Pulmonary artery endothelial cell (primary cell): ENCODE measurements around the gene TSR3. TPM values are rescaled to one million over a fixed set of nuclear protein-coding genes. Genes with fewer than 3 reads are reported as not detected.

Experiments used
- DNase-seq: peaks from one replicate; pipeline ENCODE4 v3.0.0-alpha.2; 2011; ENCODE audit warnings: low read depth, low spot score
- total RNA-seq: library from RNA; depleted of rRNA; stranded (reverse); fragments of >200 nt; gene quantifications from 2 replicates; pipeline ENCODE4 v1.2.3, GENCODE V29; 2014

Gene TSR3
- total RNA-seq, 1 donor from 2014 or later = 93.8 TPM

DNA sequence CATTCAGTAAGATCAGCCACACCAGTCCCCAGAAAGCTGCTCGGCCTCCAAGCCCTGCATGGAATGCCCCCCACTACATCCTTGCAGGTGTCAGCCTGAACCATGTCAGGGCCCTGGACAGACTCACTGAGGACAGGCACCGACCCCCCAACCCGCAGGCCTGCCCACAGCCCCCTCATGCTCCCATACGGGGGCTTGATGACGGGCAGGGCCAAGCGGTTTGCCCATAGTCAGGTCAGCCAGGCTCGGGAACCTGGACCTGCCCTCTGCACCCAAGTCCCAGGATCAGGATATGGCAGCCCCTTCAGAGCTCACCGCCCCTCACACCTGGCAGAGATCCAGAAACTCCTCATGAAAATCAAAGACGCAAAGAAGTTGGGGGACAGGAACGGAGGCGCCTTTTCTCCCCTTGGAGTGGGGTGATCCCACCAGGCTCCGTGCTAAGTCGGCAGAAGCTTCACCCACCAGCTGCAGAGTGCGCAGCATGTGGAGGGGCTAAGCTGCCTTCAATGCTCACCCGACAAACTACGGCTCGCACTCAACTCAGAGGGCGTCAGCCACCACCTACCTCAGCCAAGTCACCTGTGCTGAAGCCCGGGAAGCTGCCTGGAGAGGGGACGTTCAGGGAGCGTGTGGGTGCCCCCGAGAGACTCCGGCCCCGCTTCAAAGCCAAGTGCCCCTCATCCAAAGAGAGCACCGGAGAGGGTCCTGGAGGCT, 26.6 kb upstream of the TSR3 start:
- no peak for DNase-seq

DNA sequence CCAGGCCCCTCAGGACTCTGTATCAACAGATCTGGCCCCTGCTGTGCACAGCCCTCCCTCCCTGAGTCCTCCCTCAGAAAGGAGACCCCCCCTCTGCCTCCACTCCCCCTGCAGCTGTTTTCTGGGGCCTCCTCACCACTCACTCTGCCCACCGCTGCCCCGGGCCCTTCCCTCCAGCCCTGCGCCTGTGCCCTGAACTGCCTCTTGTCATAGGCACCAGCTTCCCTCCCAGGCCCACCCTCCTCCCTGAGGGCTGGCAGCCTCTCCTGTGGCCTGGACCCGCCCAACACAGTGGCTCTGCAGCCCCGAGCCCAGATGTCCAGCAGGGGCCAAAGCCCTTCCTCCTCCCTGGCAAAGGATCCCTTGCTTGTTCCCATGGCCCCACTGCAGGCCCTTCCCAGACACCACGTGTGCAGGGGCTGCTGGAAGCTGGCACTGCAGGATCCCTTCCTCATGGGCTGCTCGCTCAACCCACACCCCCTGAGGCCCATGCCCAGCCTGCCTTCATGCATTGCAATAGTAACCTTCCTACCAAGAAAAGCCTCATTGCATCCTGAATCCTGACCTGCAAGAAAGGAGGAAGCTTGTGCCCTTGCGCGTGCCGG, 25.8 kb upstream of the TSR3 start:
- no peak for DNase-seq

DNA sequence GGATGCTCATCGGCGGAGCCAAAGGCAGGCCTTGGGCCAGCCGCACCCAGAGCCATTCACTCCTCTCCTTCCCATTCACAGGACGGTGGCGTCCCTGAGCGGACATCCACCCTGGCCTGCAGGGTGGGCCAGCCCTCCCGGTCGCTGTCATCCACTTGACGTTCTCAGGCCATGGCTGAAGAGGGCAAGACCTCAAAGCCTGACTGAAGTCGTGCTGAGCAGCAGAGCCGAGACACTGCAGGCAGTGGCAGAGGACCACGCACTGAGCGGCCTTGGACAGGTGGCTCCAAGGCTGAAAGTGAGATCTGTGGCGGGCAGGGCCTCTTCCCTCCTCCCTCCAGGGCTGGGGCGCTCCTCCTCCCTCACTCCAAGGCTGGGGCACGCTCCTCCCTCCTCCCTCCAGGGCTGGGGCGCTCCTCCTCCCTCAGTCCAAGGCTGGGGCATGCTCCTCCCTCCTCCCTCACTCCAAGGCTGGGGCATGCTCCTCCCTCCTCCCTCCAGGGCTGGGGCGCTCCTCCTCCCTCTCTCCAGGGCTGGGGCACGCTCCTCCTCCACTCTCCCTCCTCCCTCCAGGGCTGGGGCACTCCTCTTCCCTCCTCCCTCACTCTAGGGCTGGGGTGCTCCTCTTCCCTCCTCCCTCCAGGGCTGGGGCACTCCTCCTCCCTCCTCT, 24.2 kb upstream of the TSR3 start:
- no peak for DNase-seq

DNA sequence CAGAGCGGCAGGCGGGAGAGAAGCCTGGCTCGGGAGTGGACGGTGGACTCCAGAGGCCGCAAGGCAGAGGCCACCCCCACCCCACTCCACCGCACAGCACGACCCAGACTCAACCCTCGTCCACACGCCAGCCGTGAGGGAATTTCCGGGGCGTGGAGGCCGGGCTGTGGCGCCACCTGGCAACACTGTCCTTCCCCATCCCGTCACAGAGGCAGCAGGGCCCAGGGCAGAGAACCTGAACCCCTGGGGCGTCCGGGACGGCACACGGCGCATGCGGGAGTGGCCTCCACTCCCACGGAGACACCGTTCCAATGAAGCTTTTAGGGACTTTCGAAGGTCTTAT, 23.6 kb upstream of the TSR3 start:
- DNase-seq = no peak

DNA sequence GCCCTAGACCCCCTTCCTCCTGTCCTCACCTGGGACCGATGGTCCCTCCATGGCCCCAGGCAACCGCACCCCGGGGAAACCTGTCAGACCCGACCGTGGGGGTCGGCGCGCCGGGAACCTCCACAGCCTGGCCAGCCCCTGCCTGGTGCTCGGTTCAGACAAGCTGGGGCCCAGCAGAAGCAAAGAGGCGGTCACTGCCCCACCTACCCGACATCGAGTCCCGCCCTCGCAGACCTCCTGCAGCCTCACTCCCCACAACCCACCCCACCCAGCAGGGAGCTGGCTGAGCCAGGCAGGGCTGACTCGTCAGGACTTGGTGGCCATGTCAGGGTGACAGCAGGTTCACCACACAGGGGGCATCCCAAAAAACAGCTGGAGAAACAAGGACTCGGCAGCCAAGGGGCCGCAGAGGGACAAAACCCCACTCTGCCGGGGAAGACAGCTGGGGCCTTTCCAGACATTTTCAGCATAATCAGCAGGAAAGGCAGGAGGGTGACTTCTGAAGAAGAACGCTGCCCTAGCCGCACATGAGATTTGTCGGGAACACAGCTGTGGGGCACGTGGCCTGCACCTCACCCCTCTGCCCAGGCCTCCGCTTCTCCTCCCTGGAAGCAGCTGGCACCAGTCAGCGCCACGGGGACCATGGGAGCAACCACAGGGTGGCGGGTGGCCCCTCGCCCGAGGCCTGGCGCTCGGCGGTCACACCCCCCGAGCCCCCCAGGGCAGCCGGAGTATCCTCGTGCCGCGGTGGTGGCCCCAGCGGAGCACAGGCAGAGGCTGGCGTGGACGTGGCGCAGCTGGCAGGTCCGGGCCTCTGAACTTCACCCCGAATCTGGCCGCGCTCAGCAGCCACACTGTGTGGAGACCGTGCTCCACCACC, 23.0 kb upstream of the TSR3 start:
- no peak for DNase-seq

DNA sequence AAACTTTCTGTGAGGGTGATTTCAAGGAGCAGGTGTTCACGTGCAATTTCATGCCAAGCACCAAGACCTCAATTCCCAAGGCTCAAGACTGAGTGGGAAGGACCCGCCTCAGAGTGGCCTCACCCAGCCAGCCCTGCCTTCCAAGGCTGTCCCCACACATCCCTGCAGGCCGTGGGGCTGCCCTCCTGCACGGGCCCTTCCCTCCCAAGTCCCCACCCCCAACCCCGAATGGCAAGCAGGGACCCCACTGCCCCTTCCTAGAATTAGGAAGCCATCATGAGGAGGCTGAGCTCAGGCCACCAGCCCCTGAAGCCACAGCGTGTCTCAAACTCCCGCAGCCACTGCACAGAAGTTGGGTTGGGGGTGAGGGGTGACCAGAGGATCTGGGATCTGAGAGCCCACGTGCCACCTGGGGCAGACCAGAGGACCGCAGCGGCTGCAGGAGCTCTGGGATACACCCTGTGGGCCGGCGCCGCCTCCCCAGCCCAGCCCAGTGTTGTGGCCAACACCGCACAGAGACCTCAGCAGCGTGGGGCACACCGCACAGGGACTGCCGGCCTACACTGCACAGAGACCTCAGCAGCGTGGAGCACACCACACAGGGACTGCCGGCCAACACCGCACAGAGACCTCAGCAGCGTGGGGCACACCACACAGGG, 20.7 kb upstream of the TSR3 start:
- DNase-seq = no peak

DNA sequence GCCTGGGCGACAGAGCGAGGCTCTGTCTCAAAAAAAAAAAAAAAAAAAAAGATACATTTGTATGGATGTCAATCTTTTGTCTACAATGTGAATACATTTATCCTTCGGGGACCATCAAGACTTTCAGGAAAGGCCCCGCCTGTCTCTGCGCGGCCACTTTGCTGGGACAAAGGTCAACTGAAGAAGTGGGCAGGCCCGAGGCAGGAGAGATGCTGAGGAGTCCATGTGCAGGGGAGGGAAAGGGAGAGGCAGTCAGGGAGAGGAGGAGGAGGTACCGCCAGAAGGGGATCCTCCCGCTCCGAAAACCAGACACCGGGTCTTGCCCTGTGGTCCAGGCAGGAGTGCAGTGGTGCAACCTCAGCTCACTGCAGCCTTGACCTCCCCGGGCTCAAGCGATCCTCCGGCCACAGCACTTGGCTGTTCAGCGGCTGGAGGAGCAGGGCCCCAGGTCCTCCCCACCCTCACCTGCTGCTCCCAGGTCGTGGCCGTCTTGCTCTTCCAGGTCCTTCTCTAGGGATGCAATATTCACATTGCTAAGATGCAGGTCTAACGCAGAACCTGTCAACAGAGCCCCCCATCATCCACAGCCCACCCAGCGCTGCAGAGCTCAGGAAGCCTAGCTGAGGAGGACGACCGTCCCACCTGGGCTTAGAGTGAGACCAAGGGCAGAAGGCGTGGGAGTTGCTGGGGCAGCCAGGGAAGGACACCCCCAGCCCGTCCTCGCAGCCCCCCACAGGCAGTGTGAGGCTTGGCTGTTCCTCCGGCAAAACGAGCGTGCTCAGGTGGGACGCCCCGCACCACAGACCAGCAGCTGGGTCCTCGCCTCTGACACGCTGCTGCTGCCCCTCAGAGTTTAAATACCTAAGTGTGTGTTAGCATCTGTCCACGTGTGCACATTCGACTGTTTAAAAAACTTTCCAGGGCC, 19.6 kb upstream of the TSR3 start:
- no peak for DNase-seq

DNA sequence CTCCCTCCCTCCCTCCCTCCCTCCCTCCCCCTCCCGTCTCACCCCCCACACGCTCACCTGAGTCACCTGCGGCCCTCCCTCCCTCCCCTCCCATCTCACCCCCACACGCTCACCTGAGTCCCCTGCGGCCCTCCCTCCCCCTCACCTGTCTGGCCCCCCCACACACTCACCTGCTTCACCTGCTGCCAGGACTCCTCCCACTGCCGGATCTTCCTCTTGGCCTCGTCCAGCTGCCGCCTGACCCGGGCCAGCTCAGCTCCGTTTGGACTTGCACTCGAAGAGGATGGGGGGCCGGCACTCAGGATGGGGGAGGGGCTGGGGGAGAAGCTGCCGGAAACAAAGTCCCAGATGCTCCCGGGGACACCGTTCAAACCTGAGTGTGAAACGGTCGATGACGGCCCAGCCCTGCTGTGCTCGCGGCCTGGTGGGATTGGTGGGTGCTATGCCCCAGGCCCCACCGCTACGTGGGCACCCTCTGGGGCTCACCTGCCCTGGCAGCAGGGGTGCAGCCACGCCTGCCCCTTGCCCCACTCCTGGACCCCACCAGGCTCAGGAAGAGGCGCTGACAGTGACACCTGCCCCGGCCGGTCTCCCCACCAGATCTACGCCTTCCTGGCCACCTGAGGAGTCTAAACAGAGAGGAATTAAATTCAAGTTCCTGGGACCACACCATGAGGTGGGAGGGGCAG, 16.0 kb upstream of the TSR3 start:
- no peak for DNase-seq

DNA sequence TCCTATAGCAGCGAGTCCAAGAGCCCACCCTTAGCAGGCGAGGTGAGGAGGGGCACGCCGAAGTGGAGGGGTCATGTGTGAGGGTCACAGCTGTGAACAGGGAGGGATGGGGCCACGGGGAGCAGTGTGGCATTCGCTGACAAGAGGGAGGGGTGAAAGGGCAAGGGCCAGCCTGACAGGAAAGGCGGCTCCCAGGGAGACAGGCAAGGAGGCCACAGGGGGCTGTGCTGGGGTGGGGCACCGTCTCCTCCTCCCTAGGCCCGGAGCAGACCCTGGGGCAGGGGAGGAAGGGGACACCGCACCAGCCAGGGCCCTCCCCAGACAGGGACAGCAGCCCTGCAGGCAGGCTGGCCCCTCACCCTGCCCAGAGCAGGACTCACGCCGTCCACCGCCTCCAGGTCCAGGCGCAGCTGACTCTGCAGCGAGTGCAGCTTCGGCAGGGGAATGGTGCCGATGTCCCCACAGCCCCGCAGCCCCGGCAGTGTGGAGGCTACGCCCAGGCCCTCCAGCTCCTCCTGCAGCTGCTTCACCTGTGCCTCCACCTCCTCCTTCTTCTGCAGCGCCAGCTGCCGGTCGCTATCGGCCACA, 15.1 kb upstream of the TSR3 start:
- no peak for DNase-seq

DNA sequence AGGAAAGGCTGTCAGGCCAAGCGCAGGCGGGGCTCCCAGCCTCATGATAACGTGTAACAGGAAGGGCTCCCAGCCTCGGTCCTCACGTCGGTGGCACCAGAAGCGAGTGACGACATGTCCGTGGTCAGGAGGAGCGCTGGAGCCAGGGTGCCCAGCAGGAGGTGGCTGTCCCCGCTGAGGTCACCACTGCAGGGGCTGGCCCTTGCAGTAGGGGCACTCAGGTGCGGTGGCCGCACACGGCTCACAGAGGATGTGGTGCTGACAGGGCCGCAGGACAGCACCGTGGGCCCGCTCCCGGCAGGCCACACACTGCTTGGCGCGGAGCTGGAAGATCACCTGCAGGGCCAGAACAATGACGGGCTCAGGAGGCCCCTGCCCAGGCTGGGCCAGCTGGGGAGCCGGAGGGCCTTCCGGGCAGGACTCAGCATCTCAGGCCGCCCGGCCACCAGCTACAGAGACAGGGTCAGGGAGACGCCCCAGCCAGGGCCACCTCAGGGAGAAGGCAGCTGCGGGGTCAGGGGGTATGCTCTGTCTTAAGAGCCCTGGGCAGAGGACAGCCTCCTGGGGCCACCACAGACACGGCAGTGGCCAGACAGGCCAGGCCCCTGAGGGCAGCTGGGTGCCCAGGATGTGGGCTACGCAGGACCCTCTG, 14.5 kb upstream of the TSR3 start:
- no peak for DNase-seq

DNA sequence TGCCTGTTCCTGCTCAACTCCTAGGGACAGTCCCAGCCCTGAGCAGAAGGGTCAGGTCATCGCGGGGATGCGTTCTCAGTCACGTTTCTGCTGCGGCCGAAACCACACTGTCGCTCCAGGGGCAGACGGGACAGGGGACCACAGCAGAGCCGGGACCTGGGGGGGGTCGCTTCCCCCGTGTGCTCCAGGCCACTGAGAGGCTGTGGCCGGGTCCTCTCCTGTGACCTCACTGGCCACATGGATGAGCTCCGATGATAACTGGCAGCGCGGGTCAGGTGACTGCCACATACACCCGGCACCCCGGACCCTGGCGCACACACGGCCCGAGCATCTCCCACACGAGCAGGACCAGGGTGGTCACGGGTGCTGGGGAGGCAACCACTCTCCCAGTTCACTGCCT, 12.8 kb upstream of the TSR3 start:
- DNase-seq = no peak

DNA sequence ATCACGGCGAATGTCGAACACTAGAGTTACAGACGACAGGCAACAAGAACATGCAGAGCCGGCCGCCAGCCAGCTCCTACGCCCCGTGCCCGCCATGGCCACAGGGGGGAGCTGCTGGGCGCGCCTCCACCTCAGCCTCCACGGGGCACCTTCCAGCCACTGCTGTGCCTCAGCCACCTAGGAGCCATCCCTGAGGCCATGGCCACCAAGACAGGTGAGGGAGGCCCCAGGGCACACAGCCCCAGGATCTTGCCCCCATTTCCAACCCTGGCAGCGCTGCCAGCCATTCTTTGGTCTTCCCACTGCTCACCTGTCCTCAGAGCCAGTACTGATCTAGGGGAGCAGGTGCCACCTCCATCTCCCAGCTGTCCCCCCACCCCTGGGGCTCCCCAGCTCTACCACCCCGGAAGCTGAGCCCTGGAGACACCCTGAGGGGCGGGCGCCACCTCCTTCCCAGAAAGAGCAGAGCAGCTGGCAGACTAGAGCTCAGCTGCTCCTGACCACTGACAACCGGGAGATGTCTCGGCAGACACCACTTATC, 11.9 kb upstream of the TSR3 start:
- no peak for DNase-seq

DNA sequence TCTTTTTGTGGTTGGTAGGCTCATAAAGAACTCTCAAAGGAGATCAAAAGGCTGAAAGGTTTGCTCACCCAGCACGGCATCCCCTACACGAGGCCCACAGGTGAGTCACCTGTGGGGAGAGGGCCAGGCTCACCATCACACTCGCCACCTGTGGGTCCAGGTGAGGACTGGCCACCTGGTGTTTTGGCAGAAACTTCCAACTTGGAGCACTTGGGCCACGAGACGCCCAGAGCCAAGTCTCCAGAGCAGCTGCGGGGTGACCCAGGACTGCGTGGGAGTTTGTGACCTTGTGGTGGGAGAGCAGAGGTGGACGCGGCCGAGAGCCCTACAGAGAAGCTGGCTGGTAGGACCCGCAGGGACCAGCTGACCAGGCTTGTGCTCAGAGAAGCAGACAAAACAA, 11.1 kb upstream of the TSR3 start:
- DNase-seq = no peak

DNA sequence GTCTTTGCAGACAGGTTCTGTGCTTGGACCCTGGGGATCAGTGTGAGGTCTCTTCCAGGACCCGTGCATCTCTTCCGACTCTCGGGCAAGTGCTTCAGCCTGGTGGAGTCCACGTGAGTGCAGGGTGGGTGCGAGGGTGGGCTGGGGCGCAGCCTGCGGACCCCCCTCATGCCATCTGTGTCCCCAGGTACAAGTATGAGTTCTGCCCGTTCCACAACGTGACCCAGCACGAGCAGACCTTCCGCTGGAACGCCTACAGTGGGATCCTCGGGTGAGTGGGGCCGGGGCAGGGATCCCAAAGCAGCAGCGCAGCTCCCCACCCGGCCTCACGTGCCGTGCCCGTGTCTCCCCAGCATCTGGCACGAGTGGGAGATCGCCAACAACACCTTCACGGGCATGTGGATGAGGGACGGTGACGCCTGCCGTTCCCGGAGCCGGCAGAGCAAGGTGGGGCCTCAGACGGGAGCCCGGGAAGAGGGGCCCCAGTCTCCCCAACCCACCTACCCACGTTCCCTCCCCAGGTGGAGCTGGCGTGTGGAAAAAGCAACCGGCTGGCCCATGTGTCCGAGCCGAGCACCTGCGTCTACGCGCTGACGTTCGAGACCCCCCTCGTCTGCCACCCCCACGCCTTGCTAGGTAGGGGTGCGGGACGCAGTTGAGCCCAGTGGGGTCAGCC, 10.1 kb upstream of the TSR3 start:
- no peak for DNase-seq

DNA sequence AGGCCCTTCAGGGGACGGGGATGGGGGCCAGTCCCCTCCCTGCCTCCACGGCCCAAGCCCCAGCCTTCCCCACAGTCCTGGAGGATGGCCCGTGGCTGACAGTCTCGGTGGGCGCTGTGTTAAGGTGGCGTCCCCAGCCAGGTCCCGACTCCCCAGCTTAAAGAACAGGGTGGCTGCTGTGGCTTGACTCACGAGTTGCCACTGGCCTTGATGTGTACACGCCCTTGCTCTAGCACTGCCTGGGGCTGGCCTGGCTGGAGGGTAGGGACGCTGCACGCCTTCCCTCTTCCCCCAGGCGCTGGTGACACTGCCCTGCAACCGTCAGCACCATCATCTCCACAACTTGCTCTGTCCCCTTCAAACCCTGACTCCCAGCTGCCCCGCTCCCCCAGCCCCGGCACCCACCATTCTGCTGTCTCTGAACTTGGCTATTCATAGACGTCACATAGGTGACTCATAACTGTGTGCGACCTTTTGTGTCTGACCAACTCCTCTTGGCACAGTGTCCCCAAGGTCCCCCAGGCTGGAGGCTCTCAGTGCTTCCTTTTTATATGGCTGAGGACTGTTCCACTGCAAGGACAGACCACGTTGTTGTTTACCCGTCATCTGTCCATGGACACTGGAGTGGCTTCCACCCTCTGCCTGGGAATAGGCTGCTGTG, 6.4 kb upstream of the TSR3 start:
- DNase-seq = no peak

DNA sequence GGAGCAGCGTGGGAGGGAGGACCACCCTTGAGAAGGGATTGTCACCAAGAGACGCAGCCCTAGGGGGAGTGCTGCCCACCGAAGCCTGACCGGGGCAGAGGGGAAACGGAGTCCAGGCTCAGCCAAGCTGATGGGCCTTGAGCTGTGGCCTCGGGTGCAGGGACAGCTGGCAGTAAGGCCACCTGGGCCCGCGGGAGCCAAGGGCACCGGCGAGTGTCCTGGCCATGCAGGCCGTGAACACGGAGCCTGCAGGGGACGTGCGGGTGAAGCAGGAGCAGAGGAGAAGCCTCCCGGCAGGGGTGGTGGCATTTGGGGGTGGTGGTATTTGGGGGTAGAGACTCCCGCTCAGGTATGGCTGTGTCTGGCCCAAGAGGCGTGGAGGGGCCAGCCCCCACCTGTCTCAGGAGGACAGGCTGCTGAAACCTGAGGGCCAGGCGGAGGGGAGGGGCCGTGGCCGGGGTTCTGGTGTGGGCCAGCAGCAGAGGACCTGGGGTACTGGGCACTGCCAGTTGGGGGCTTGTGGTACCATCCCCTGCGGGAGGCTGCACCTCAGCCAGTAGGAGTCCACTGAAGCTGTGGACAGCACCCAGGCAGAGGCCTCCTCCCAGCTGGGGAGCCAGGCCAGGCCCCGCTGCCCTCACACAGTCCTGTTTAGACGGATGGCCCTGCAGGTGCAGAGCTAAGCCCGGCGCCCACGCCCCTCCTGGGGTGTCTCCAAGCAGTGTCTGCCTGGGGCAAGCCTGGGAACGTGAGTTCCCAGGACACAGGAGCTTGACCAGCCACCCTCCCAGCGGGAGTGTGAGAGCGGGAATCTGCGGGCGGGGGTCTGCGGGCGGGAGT, 4.6 kb upstream of the TSR3 start:
- DNase-seq = no peak

DNA sequence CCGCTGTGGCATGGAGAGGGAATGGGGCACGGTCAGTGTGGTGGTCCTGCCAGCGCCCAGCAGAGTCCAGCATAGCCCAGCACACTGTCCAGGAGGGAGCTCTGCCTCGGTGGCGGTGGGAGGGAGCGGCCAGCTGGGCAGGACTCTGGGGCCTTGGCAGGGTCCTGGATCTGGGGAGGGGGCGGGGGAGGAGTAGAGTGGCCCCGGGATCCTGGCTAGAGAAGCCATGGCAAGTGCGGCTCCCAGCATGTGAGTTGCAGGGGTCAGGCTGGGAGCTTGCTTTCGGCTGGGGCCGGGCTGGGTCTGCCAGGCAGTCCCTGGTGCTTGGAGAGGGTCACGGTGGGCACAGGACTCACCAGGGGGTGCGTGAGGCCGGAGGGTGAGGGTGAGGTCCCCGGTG, 3.9 kb upstream of the TSR3 start:
- DNase-seq = no peak
